ENCODE measurements around the gene TCF19. TPM values are rescaled to one million over a fixed set of nuclear protein-coding genes. Genes with fewer than 3 reads are reported as not detected.
"Not testable (repeated sequence)": the region's sequence is repeated elsewhere in the genome, so short reads cannot be mapped to it uniquely, and the experiment has no call there.

Gene TCF19
- total RNA-seq, 1 experiment from 2014 or later = 12.7 TPM

DNA sequence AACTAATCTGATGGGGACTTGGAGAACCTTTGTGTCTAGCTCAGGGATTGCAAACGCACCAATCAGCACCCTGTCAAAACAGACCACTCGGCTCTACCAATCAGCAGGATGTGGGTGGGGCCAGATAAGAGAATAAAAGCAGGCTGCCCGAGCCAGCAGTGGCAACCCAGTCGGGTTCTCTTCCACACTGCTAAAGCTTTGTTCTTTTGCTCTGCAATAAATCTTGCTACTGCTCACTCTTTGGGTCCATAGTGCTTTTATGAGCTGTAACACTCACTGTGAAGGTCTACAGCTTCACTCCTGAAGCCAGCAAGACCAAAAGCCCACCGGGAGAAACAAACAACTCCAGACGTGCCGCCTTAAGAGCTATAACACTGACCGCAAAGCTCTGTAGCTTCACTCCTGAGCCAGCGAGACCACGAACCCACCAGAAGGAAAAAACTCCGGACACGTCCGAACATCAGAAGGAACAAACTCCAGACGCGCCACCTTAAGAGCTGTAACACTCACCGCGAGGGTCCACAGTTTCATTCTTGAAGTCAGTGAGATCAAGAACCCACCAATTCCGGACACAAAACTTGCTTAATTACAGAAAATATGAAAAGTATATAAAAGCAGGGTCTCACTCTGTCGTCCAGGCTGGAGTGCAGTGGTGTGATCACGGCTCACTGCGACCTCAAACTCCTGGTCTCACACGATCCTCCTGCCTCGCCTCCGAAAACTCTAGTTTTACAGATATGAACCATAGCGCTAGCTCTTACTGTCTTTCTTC is 38.0 kb downstream of the TCF19 start:
- peaks cover 19% of the 10 kb centered on the region for H3K36me3 Mint-ChIP-seq
- not testable (repeated sequence) for DNase-seq (ENCODE audit: low spot score); ATAC-seq; H3K4me1 Mint-ChIP-seq; H3K27me3 Mint-ChIP-seq (ENCODE audit: low read depth)
- peak overlapping the region; percentile 91 for H3K27ac Mint-ChIP-seq
- peak overlapping the region; percentile 83 for H3K4me3 Mint-ChIP-seq
- ChIA-PET POLR2A (interaction anchor here (0.6 kb wide), 1 partner anchor 52 kb away, joined by 3 read pairs; no protein-coding TSS in a partner anchor), CTCF (interaction anchor here (0.5 to 4.1 kb wide), 19 partner anchors 15 to 477 kb away, joined by 3 to 60 read pairs (median 3); partner anchors contain the start of gene TCF19)
- H3K9me3 Mint-ChIP-seq = peaks cover 27% of the 10 kb centered on the region
- peak; percentile 62; the same call in 1 of the 2 replicates for TF ChIP-seq ZNF121 (CRISPR knock-in tag; IDR thresholded peaks at IDR 0.05)

DNA sequence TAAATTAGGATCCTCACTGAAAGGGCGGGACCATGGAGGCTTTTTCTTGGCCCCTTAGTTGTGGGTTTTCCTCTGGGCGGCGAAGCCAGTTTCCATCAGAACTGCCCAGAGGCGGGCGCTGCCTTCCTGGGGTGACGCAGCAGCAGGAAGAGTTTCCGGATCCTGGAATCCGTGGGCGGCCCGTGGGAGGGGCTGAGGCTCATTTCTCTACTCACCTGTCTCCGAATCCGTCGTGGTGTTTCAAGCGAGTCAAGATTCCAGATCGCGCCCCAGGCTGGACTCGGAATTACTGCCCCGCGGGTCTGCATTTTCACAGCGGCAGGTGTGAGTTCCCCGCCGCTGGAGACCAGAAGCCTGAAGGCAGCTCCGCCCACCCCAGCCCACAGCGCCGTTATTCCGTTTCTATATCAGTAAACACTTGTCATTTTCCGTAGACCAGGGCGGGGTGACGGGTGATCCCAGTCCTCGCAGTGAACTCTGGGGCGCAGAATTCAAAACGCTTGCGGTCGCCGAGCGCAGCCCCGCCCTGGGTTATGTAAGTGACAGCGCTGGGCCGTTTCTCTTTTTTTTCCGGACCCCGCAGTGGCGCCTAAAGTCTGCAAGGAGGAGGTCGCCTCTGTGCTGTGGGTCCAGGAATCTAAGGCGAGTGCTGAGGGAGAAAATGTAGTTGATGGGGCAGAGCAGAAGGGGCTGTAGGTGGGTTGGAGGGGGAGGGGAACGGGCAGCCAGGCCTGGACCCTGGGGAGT is 39.3 kb downstream of the TCF19 start:
- H3K27ac Mint-ChIP-seq = no peak overlapping the region
- TF ChIP-seq, protein P1, sequence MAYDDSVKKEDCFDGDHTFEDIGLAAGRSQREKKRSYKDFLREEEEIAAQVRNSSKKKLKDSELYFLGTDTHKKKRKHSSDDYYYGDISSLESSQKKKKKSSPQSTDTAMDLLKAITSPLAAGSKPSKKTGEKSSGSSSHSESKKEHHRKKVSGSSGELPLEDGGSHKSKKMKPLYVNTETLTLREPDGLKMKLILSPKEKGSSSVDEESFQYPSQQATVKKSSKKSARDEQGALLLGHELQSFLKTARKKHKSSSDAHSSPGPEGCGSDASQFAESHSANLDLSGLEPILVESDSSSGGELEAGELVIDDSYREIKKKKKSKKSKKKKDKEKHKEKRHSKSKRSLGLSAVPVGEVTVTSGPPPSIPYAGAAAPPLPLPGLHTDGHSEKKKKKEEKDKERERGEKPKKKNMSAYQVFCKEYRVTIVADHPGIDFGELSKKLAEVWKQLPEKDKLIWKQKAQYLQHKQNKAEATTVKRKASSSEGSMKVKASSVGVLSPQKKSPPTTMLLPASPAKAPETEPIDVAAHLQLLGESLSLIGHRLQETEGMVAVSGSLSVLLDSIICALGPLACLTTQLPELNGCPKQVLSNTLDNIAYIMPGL (CRISPR knock-in tag; IDR thresholded peaks at IDR 0.05) = 0 out of 2 replicates have a peak, but pooled peaks have one; percentile 9
- TF ChIP-seq ZNF416 (CRISPR knock-in tag; IDR thresholded peaks at IDR 0.05) = no peak
- peak; percentile 70 for DNase-seq (ENCODE audit: low spot score)
- H3K4me3 Mint-ChIP-seq = peak overlapping the region; percentile 83
- peak; percentile 42 for ATAC-seq
- H3K27me3 Mint-ChIP-seq (ENCODE audit: low read depth) = no peaks in the 10 kb centered on the region; the same call in 1 of the 2 replicates
- H3K4me1 Mint-ChIP-seq = peaks cover 6% of the 10 kb centered on the region
- ChIA-PET POLR2A (interaction anchor here (0.6 kb wide), 1 partner anchor 83 kb away, joined by 3 read pairs; no protein-coding TSS in a partner anchor), CTCF (interaction anchor here (0.6 to 4.1 kb wide), 7 partner anchors 13 to 177 kb away, joined by 3 to 60 read pairs (median 5); no protein-coding TSS in a partner anchor)
- peaks cover 20% of the 10 kb centered on the region for H3K36me3 Mint-ChIP-seq
- H3K9me3 Mint-ChIP-seq = peaks cover 27% of the 10 kb centered on the region

DNA sequence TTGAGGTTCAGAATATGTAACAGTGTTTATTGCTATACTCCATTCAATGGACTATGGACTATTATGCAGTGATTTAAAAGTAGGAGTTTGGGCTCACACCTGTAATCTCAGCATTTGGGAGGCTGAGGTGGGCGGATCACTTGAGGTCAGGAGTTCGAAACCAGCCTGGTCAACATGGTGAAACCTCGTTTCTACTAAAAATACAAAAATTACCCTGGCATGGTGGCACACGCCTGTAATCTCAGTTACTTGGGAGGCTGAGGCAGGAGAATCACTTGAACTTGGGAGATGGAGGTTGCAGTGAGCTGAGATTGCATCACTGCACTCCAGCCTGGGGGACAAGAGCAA is 40.7 kb downstream of the TCF19 start:
- CTCF ChIA-PET = interaction anchor here (4.1 kb wide), 1 partner anchor 169 kb away, joined by 60 read pairs; no protein-coding TSS in a partner anchor

DNA sequence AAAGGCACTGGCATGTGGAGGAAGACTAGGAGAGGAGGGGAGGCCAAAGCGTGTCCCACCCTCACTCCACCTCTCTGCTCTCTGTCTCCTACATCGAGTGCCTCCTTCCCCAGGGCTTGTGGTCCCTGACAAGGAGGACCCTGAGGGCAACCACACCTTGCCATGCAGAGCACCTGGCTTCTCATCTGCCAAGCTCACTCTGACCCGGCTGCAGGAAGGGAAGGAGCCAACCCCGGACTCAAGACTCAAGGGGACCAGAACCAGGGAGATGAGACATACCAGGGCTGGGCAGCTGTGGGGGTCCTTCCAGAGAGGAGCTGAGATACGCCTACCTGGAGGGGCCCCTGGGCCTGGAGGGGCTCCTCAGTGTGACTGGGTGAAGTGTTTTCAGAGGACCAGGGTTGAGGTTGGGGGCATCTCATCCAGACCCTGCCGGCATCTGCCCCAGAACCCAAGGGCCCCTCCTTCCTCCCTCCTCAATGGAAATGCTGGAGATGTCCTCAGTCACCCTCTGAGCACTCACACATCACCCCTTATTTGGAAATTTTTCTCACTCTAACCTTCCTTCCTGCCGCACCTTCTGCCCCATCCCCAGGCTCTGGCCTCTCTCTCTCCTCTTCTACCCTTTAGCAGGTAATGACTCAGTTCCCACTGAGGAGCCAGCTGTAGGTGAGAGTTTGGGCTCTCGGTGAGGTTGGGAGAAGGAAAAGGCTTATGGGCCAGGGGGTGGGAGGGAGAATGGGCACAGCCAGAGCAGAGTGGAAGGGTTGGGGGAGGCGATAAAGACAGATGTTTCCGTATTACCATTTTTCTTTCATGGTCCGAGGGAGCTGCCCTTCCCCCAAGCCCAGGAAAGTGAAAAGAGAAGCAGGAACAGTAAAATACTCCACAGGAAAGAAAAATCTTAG is 44.1 kb downstream of the TCF19 start:
- no peak overlapping the region for H3K27ac Mint-ChIP-seq
- CTCF ChIA-PET = interaction anchor here (1.0 to 1.1 kb wide), 4 partner anchors 10 to 240 kb away, joined by 3 to 13 read pairs (median 4); no protein-coding TSS in a partner anchor
- no peak for TF ChIP-seq NFYB (CRISPR knock-in tag; conservative IDR thresholded peaks at IDR 0.05; ENCODE audit: low read depth)
- TF ChIP-seq, protein P2, sequence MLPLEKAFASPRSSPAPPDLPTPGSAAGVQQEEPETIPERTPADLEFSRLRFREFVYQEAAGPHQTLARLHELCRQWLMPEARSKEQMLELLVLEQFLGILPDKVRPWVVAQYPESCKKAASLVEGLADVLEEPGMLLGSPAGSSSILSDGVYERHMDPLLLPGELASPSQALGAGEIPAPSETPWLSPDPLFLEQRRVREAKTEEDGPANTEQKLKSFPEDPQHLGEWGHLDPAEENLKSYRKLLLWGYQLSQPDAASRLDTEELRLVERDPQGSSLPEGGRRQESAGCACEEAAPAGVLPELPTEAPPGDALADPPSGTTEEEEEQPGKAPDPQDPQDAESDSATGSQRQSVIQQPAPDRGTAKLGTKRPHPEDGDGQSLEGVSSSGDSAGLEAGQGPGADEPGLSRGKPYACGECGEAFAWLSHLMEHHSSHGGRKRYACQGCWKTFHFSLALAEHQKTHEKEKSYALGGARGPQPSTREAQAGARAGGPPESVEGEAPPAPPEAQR (CRISPR knock-in tag; IDR thresholded peaks at IDR 0.05) = no peak
- TF ChIP-seq, protein P3, sequence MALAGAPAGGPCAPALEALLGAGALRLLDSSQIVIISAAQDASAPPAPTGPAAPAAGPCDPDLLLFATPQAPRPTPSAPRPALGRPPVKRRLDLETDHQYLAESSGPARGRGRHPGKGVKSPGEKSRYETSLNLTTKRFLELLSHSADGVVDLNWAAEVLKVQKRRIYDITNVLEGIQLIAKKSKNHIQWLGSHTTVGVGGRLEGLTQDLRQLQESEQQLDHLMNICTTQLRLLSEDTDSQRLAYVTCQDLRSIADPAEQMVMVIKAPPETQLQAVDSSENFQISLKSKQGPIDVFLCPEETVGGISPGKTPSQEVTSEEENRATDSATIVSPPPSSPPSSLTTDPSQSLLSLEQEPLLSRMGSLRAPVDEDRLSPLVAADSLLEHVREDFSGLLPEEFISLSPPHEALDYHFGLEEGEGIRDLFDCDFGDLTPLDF (CRISPR knock-in tag; IDR thresholded peaks at IDR 0.05) = no peak
- TF ChIP-seq ZBTB21 (CRISPR knock-in tag; IDR thresholded peaks at IDR 0.05; ENCODE audit: borderline replicate concordance) = no peak
- no peak for TF ChIP-seq IRF2 (CRISPR knock-in tag; IDR thresholded peaks at IDR 0.05; ENCODE audit: borderline replicate concordance, low read depth)
- no peak for TF ChIP-seq PRRX2 (CRISPR knock-in tag; IDR thresholded peaks at IDR 0.05)
- no peak for TF ChIP-seq NR3C1 (CRISPR knock-in tag; conservative IDR thresholded peaks at IDR 0.05; ENCODE audit: low read depth)
- TF ChIP-seq, protein P1 (CRISPR knock-in tag; IDR thresholded peaks at IDR 0.05) = no peak
- TF ChIP-seq, protein P4, sequence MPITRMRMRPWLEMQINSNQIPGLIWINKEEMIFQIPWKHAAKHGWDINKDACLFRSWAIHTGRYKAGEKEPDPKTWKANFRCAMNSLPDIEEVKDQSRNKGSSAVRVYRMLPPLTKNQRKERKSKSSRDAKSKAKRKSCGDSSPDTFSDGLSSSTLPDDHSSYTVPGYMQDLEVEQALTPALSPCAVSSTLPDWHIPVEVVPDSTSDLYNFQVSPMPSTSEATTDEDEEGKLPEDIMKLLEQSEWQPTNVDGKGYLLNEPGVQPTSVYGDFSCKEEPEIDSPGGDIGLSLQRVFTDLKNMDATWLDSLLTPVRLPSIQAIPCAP (CRISPR knock-in tag; IDR thresholded peaks at IDR 0.05) = no peak
- no peak for TF ChIP-seq ZNF263 (CRISPR knock-in tag; IDR thresholded peaks at IDR 0.05; ENCODE audit: low read depth)
- TF ChIP-seq NR1H2 (CRISPR knock-in tag; IDR thresholded peaks at IDR 0.05) = no peak
- TF ChIP-seq CREB1 (CRISPR knock-in tag; IDR thresholded peaks at IDR 0.05) = no peak

More for the DNA sequence above, 40.7 kb downstream of the TCF19 start:
- peaks cover 20% of the 10 kb centered on the region for H3K36me3 Mint-ChIP-seq
- DNase-seq (ENCODE audit: low spot score); H3K4me3 Mint-ChIP-seq; POLR2A ChIA-PET; H3K27ac Mint-ChIP-seq; H3K27me3 Mint-ChIP-seq (ENCODE audit: low read depth); ATAC-seq: not testable (repeated sequence)
- peaks cover 27% of the 10 kb centered on the region for H3K9me3 Mint-ChIP-seq
- peaks cover 20% of the 10 kb centered on the region for H3K4me1 Mint-ChIP-seq

More for the DNA sequence above, 44.1 kb downstream of the TCF19 start:
- ATAC-seq = peak; percentile 26
- Mint-ChIP-seq H3K4me3 (no peak overlapping the region), H3K36me3 (peaks cover 8% of the 10 kb centered on the region), H3K27me3 (ENCODE audit: low read depth) (no peaks in the 10 kb centered on the region; the same call in 1 of the 2 replicates), H3K4me1 (peaks cover 18% of the 10 kb centered on the region), H3K9me3 (peaks cover 13% of the 10 kb centered on the region)
- POLR2A ChIA-PET = no interaction called here
- DNase-seq (ENCODE audit: low spot score) = no peak

All from WTC11 (cell line).